Lung (tissue), 5 donors: ENCODE results near the gene TPCN2. TPM values are rescaled to one million over a fixed set of nuclear protein-coding genes. Genes with fewer than 3 reads are reported as not detected.

ENCODE experiments used
- polyA plus RNA-seq, 2 donors: library from polyadenylated mRNA; stranded (reverse); fragments of 200-250 nt; gene quantifications; one replicate each; pipeline ENCODE4 v1.2.1, GENCODE V29; 2013
- small RNA-seq: library from RNA; depleted of rRNA; stranded (forward); fragments of <200 nt; gene quantifications from one replicate; pipeline ENCODE3, GENCODE V24; 2014; ENCODE audit warnings: low replicate concordance
- total RNA-seq, 2 donors: library from RNA; depleted of rRNA in 1 of 2; stranded (reverse); fragments of >200 nt in 1 of 2; gene quantifications; one replicate each; pipeline ENCODE4 v1.2.1, GENCODE V29; 2014 to 2021
- donor health status: Bipolar disorder and iron deficiency.
- donor health status: healthy.
- donor health status: DM: yes; HTN: yes; CAD: no.

Gene TPCN2
- total and polyA plus RNA-seq, 4 donors, result 10.0 to 25.0 (median 14.5) TPM

Small RNA genes within 50 kb of the gene (small RNA-seq; reads per million reads assigned to genes)
- not detected for gene MIR3164

Other genes starting within 250 kb of the TPCN2 start
- 10 to 100 TPM; 19.4 to 51.7 TPM for gene CPT1A, start 207.0 kb upstream of the TPCN2 start, total RNA-seq
- 10 to 100 TPM; 17.0 to 17.4 TPM for gene CPT1A, start 207.0 kb upstream of the TPCN2 start, polyA plus RNA-seq
- 10 to 100 TPM; 27.0 to 46.2 TPM for gene MRPL21, start 145.1 kb upstream of the TPCN2 start, total RNA-seq
- gene MRPL21, start 145.1 kb upstream of the TPCN2 start, polyA plus RNA-seq, result 100 to 1,000 TPM in 1 of 2 donors, 10 to 100 TPM in 1; 70.4 to 101 TPM
- gene IGHMBP2, start 145.0 kb upstream of the TPCN2 start, total RNA-seq, result 10 to 100 TPM; 19.8 to 21.0 TPM
- 10 to 100 TPM; 12.4 to 15.3 TPM for gene IGHMBP2, start 145.0 kb upstream of the TPCN2 start, polyA plus RNA-seq
- not detected for gene MRGPRD, start 67.9 kb upstream of the TPCN2 start, total RNA-seq
- gene MRGPRD, start 67.9 kb upstream of the TPCN2 start, polyA plus RNA-seq, result not detected
- 10 to 100 TPM; 12.8 to 16.8 TPM for gene MRGPRF, start 35.7 kb upstream of the TPCN2 start, total RNA-seq
- 10 to 100 TPM in 1 of 2 donors, 1 to 10 TPM in 1; 9.2 to 11.6 TPM for gene MRGPRF, start 35.7 kb upstream of the TPCN2 start, polyA plus RNA-seq
- 1 to 10 TPM in 1 of 2 donors, under 1 TPM in 1; 0.74 to 1.3 TPM for gene SMIM38, start 107.0 kb downstream of the TPCN2 start, total RNA-seq
- gene SMIM38, start 107.0 kb downstream of the TPCN2 start, polyA plus RNA-seq, result under 1 TPM; 0.08 to 0.12 TPM
- gene MYEOV, start 245.2 kb downstream of the TPCN2 start, total RNA-seq, result under 1 TPM; 0.52 to 0.77 TPM
- under 1 TPM; 0.37 to 0.82 TPM for gene MYEOV, start 245.2 kb downstream of the TPCN2 start, polyA plus RNA-seq